NB4 (cell line): ENCODE measurements around the gene MEST.

Experiments
- CTCF ChIP-seq: IDR thresholded peaks from one replicate; pipeline ENCODE4 v1.5.1; 2012; ENCODE audit warnings: low read depth, low read length
- POLR2A ChIP-seq: IDR thresholded peaks from 2 replicates; pipeline ENCODE4 v1.6.1; 2011; ENCODE audit warnings: mild to moderate bottlenecking; ENCODE audit not compliant: insufficient read length; ENCODE audit errors: extremely low read depth

- TF ChIP-seq CTCF (no peak), POLR2A (no peak)
These were observed 47.7 kb upstream of the MEST start for GRCh38 chr7:130444234-130444633.
